ENCODE results near the gene LLGL2.

Gene LLGL2

GRCh38 chr17:75548813-75549212 is 23.3 kb downstream of the LLGL2 start:
- Histone ChIP-seq H3K27me3 (no peaks in the 10 kb centered on the region), H3K9ac (no peak overlapping the region), H3K36me3 (peaks cover 0 to 6% (median 0%) of the 10 kb centered on the region in 11 experiments; a peak in 3 of 22 replicates), H4K20me1 (peaks cover 0 to 19% (median 0%) of the 10 kb centered on the region in 11 experiments; a peak in 3 of 22 replicates), H3K4me3 (no peak overlapping the region), H3K27ac (no peak overlapping the region), H3K4me1 (peaks cover 0 to 27% (median 10%) of the 10 kb centered on the region in 10 experiments; a peak in 15 of 20 replicates), H3K4me2 (peak overlapping the region in 1 of 11 experiments; percentile 12; a peak in 1 of 22 replicates), H3K9me3 (replicated peaks in 1 of 11) (no peaks in the 10 kb centered on the region)
- TF ChIP-seq Cebpa-rat (IDR thresholded peaks at IDR 0.05) = no peak

GRCh38 chr17:75549246-75550138 is 24.0 kb downstream of the LLGL2 start:
- no peaks in the 10 kb centered on the region for H3K27me3 ChIP-seq
- peaks cover 0 to 12% (median 0%) of the 10 kb centered on the region in 11 experiments; a peak in 3 of 22 replicates for H4K20me1 ChIP-seq
- H3K4me2 ChIP-seq = peak overlapping the region in 1 of 11 experiments; percentile 12; a peak in 1 of 22 replicates
- H3K36me3 ChIP-seq = peaks cover 0 to 6% (median 0%) of the 10 kb centered on the region in 11 experiments; a peak in 2 of 22 replicates
- peaks cover 0 to 22% (median 4%) of the 10 kb centered on the region in 10 experiments; a peak in 15 of 20 replicates for H3K4me1 ChIP-seq
- H3K9ac ChIP-seq = no peak overlapping the region
- no peak overlapping the region for H3K27ac ChIP-seq
- H3K9me3 ChIP-seq (replicated peaks in 1 of 11) = no peaks in the 10 kb centered on the region
- no peak overlapping the region for H3K4me3 ChIP-seq
- no peak for TF ChIP-seq Cebpa-rat (IDR thresholded peaks at IDR 0.05)

- H3K36me3 ChIP-seq = peaks cover 0 to 6% (median 0%) of the 10 kb centered on the region in 11 experiments; a peak in 2 of 22 replicates
- no peak overlapping the region for H3K4me3 ChIP-seq
- H3K4me1 ChIP-seq = peaks cover 0 to 19% (median 3%) of the 10 kb centered on the region in 10 experiments; a peak in 10 of 20 replicates
- H3K27me3 ChIP-seq = no peaks in the 10 kb centered on the region
- no peak for TF ChIP-seq Cebpa-rat (IDR thresholded peaks at IDR 0.05)
- no peak overlapping the region for H3K9ac ChIP-seq
- no peaks in the 10 kb centered on the region for H3K9me3 ChIP-seq (replicated peaks in 1 of 11)
- no peak overlapping the region for H3K27ac ChIP-seq
- no peak overlapping the region for H3K4me2 ChIP-seq
- H4K20me1 ChIP-seq = peaks cover 0 to 10% (median 0%) of the 10 kb centered on the region in 11 experiments; a peak in 3 of 22 replicates
Measured at GRCh38 chr17:75550139-75550465, 24.6 kb downstream of the LLGL2 start.

- Histone ChIP-seq H3K36me3 (peaks cover 0 to 6% (median 0%) of the 10 kb centered on the region in 11 experiments; a peak in 2 of 22 replicates), H3K9ac (no peak overlapping the region), H4K20me1 (peaks cover 0 to 10% (median 0%) of the 10 kb centered on the region in 11 experiments; a peak in 3 of 22 replicates), H3K4me1 (peaks cover 0 to 25% (median 10%) of the 10 kb centered on the region in 10 experiments; a peak in 13 of 20 replicates), H3K4me3 (no peak overlapping the region), H3K9me3 (replicated peaks in 1 of 11) (no peaks in the 10 kb centered on the region), H3K4me2 (no peak overlapping the region), H3K27ac (no peak overlapping the region), H3K27me3 (no peaks in the 10 kb centered on the region)
- no peak for TF ChIP-seq Cebpa-rat (IDR thresholded peaks at IDR 0.05)
Measured at GRCh38 chr17:75551266-75551665, 25.8 kb downstream of the LLGL2 start.

GRCh38 chr17:75552425-75553294 is 27.2 kb downstream of the LLGL2 start:
- Histone ChIP-seq H3K9me3 (replicated peaks in 1 of 11) (no peaks in the 10 kb centered on the region), H3K4me1 (peaks cover 9 to 39% (median 24%) of the 10 kb centered on the region in 10 experiments; a peak in 19 of 20 replicates), H4K20me1 (peaks cover 0 to 10% (median 0%) of the 10 kb centered on the region in 11 experiments; a peak in 4 of 22 replicates), H3K9ac (peak overlapping the region in 2 of 11 experiments; percentile 1 to 19; a peak in 1 of 22 replicates), H3K27ac (no peak overlapping the region), H3K4me2 (no peak overlapping the region), H3K4me3 (no peak overlapping the region), H3K27me3 (no peaks in the 10 kb centered on the region), H3K36me3 (peaks cover 0 to 6% (median 0%) of the 10 kb centered on the region in 11 experiments; a peak in 2 of 22 replicates)
- TF ChIP-seq Cebpa-rat (IDR thresholded peaks at IDR 0.05) = no peak

GRCh38 chr17:75553295-75554110 is 28.0 kb downstream of the LLGL2 start:
- TF ChIP-seq Cebpa-rat (IDR thresholded peaks at IDR 0.05) = no peak

GRCh38 chr17:75555679-75556153 is 30.2 kb downstream of the LLGL2 start:
- H4K20me1 ChIP-seq = peaks cover 0 to 6% (median 0%) of the 10 kb centered on the region in 11 experiments; a peak in 3 of 22 replicates
- no peak for TF ChIP-seq Cebpa-rat (IDR thresholded peaks at IDR 0.05)
- peak overlapping the region in 6 of 11 experiments; percentile 17 to 41 (median 24); a peak in 7 of 22 replicates for H3K4me2 ChIP-seq
- no peaks in the 10 kb centered on the region for H3K27me3 ChIP-seq
- H3K4me1 ChIP-seq = peaks cover 12 to 42% (median 30%) of the 10 kb centered on the region in 10 experiments; a peak in 19 of 20 replicates
- peak overlapping the region in 1 of 11 experiments; percentile 20; a peak in 1 of 22 replicates for H3K9ac ChIP-seq
- no peaks in the 10 kb centered on the region for H3K9me3 ChIP-seq (replicated peaks in 1 of 11)
- H3K36me3 ChIP-seq = peaks cover 0 to 7% (median 0%) of the 10 kb centered on the region in 11 experiments; a peak in 4 of 22 replicates
- H3K27ac ChIP-seq = no peak overlapping the region
- H3K4me3 ChIP-seq = no peak overlapping the region

More at GRCh38 chr17:75553295-75554110, 28.0 kb downstream of the LLGL2 start:
- Histone ChIP-seq H3K36me3 (peaks cover 0 to under 1% (median 0%) of the 10 kb centered on the region in 11 experiments; a peak in 2 of 22 replicates), H3K27ac (no peak overlapping the region), H3K27me3 (no peaks in the 10 kb centered on the region), H3K4me3 (no peak overlapping the region), H3K9ac (peak overlapping the region in 2 of 11 experiments; percentile 1 to 19; a peak in 1 of 22 replicates), H3K9me3 (replicated peaks in 1 of 11) (no peaks in the 10 kb centered on the region), H3K4me2 (no peak overlapping the region), H4K20me1 (peaks cover 0 to 10% (median 0%) of the 10 kb centered on the region in 11 experiments; a peak in 4 of 22 replicates), H3K4me1 (peaks cover 12 to 47% (median 31%) of the 10 kb centered on the region in 10 experiments; a peak in 19 of 20 replicates)
